ENCODE measurements around the gene LYL1. TPM values are rescaled to one million over a fixed set of nuclear protein-coding genes. Genes with fewer than 3 reads are reported as not detected.

The LYL1 gene
- total and polyA plus RNA-seq, 9 of the 15 experiments (the other 6 are each of a cell fraction or from before 2014, with no cell fraction given), result 1.3 to 266 (median 34.0) TPM

- no peaks in the 10 kb centered on the region for H3K9me3 ChIP-seq (replicated peaks; ENCODE audit: control insufficient read depth, insufficient read depth, low read depth, low read length)
- H3K27ac ChIP-seq (ENCODE audit: extremely low read depth, low read depth, low read length), result no peak overlapping the region
- no peaks in the 10 kb centered on the region for H4K20me1 ChIP-seq (replicated peaks; ENCODE audit: control insufficient read depth, insufficient read depth, low read length)
- ATAC-seq (no peak), FAIRE-seq (peak; percentile 76), DNase-seq (ENCODE audit: extremely low read depth in 1 of 4, low spot score in 3 of 4) (peak; percentile 38 to 56 (median 44))
- no peak for TF ChIP-seq ZNF75A (CRISPR knock-in tag; IDR thresholded peaks at IDR 0.05)
- peak; percentile 80 for TF ChIP-seq EGR1 (conservative IDR thresholded peaks at IDR 0.05)
- H3K4me3 ChIP-seq, result no peak overlapping the region
- WGBS (ENCODE audit: insufficient coverage, low coverage, missing lambda C conversion rate), result 82% methylated on average over 2 of the region's 4 CpGs
- in situ Hi-C loops (cut with MboI), result no loop called here
- H3K9me1 ChIP-seq (ENCODE audit: control insufficient read depth, insufficient read depth, low read length), result peaks cover under 1% of the 10 kb centered on the region
- CTCF ChIA-PET (ENCODE audit: low intra/inter-chr PET ratio), result interaction anchor here (0.6 kb wide), 1 partner anchor 20 kb away, joined by 3 read pairs; no protein-coding TSS in a partner anchor
- peaks cover 39% of the 10 kb centered on the region; the same call in 2 of the 3 replicates for H3K36me3 ChIP-seq (ENCODE audit: control insufficient read depth, insufficient read depth, low read length)
- peaks cover 15% of the 10 kb centered on the region; the same call in 2 of the 3 replicates for H3K79me2 ChIP-seq (ENCODE audit: control insufficient read depth, insufficient read depth, low read length)
- intact Hi-C loops (cut with micrococcal nuclease), result no loop called here
- POLR2A ChIA-PET, result interaction anchor here (0.6 to 1.5 kb wide), 2 partner anchors 16 to 191 kb away, joined by 3 to 4 read pairs; no protein-coding TSS in a partner anchor
- no TSS peak for BruUV-seq (replicated peaks)
- no peak overlapping the region for H2AFZ ChIP-seq (ENCODE audit: low read depth, low read length)
- no peak overlapping the region for H3K4me2 ChIP-seq (ENCODE audit: insufficient read depth, low read length)
- H3K4me1 ChIP-seq (replicated peaks in 1 of 2; ENCODE audit: control insufficient read depth in 2 of 2, insufficient read depth in 2 of 2, low read length in 2 of 2), result peaks cover 38 to 80% of the 10 kb centered on the region in 2 experiments
- H3K27me3 ChIP-seq (ENCODE audit: control insufficient read depth in 2 of 2, insufficient read depth in 2 of 2, low read length in 2 of 2), result no peaks in the 10 kb centered on the region
- H3K9ac ChIP-seq (ENCODE audit: insufficient read depth in 1 of 2, low read depth in 2 of 2, low read length in 2 of 2), result peak overlapping the region in 1 of 2 experiments; percentile 33; a peak in 1 of 4 replicates
Observed at GRCh38 chr19:13074378-13074777, 28.3 kb downstream of the LYL1 start.

- BruUV-seq (replicated peaks), result no TSS peak
- Histone ChIP-seq H3K27ac (ENCODE audit: extremely low read depth, low read depth, low read length) (no peak overlapping the region), H3K4me3 (no peak overlapping the region), H3K9me1 (ENCODE audit: control insufficient read depth, insufficient read depth, low read length) (peaks cover 5% of the 10 kb centered on the region), H3K9me3 (replicated peaks; ENCODE audit: control insufficient read depth, insufficient read depth, low read depth, low read length) (no peaks in the 10 kb centered on the region), H3K4me1 (replicated peaks in 1 of 2; ENCODE audit: control insufficient read depth in 2 of 2, insufficient read depth in 2 of 2, low read length in 2 of 2) (peaks cover 40 to 80% of the 10 kb centered on the region in 2 experiments), H3K4me2 (ENCODE audit: insufficient read depth, low read length) (no peak overlapping the region), H3K36me3 (ENCODE audit: control insufficient read depth, insufficient read depth, low read length) (peaks cover 37% of the 10 kb centered on the region; the same call in 2 of the 3 replicates), H3K79me2 (ENCODE audit: control insufficient read depth, insufficient read depth, low read length) (peaks cover 19% of the 10 kb centered on the region; the same call in 2 of the 3 replicates), H4K20me1 (replicated peaks; ENCODE audit: control insufficient read depth, insufficient read depth, low read length) (no peaks in the 10 kb centered on the region), H3K27me3 (ENCODE audit: control insufficient read depth in 2 of 2, insufficient read depth in 2 of 2, low read length in 2 of 2) (no peaks in the 10 kb centered on the region), H2AFZ (ENCODE audit: low read depth, low read length) (no peak overlapping the region), H3K9ac (ENCODE audit: insufficient read depth in 1 of 2, low read depth in 2 of 2, low read length in 2 of 2) (no peak overlapping the region)
- in situ Hi-C loops (cut with MboI), result no loop called here
- peak; percentile 56 for FAIRE-seq
- no peak for ATAC-seq
- WGBS (ENCODE audit: insufficient coverage, low coverage, missing lambda C conversion rate), result 88% methylated on average over 5 of the region's 5 CpGs
- no peak for TF ChIP-seq CAMTA2 (CRISPR knock-in tag; conservative IDR thresholded peaks at IDR 0.05)
- no peak for TF ChIP-seq FOXP4 (CRISPR knock-in tag; IDR thresholded peaks at IDR 0.05; ENCODE audit: borderline replicate concordance)
- no peak for TF ChIP-seq ZBTB12 (CRISPR knock-in tag; IDR thresholded peaks at IDR 0.05)
- no peak for TF ChIP-seq CBX5 (IDR thresholded peaks at IDR 0.05; ENCODE audit: borderline replicate concordance, low read depth)
- no peak for TF ChIP-seq SUPT5H (IDR thresholded peaks at IDR 0.05)
- no peak for TF ChIP-seq ZNF124 (CRISPR knock-in tag; IDR thresholded peaks at IDR 0.05)
- TF ChIP-seq NFATC3 (IDR thresholded peaks at IDR 0.05), result no peak
- TF ChIP-seq KLF10 (CRISPR knock-in tag; IDR thresholded peaks at IDR 0.05), result no peak
- no peak for TF ChIP-seq ZKSCAN8 (CRISPR knock-in tag; IDR thresholded peaks at IDR 0.05)
- TF ChIP-seq CBX1 (IDR thresholded peaks at IDR 0.05; ENCODE audit: low read depth), result no peak
- TF ChIP-seq KDM4B (IDR thresholded peaks at IDR 0.05; ENCODE audit: borderline replicate concordance in 2 of 2, low read depth in 1 of 2), result no peak
- POLR2A ChIA-PET, result interaction anchor here (0.6 to 1.5 kb wide), 4 partner anchors 15 to 82 kb away, joined by 3 to 5 read pairs (median 4); no protein-coding TSS in a partner anchor
- DNase-seq (ENCODE audit: extremely low read depth in 1 of 4, low spot score in 3 of 4), result no peak
- intact Hi-C loops (cut with micrococcal nuclease), result no loop called here
- CTCF ChIA-PET (ENCODE audit: low intra/inter-chr PET ratio), result no interaction called here
Observed at GRCh38 chr19:13073263-13073662, 29.4 kb downstream of the LYL1 start.

All from K562 (cell line).